A673 (cell line): ENCODE results near the gene SEZ6L. TPM values are rescaled to one million over a fixed set of nuclear protein-coding genes. Genes with fewer than 3 reads are reported as not detected.

Experiments used
- BruUV-seq: library from RNA; stranded (reverse); fragments of 400-500 nt; replicated peaks from 2 replicates; lab custom pipeline; 2021; lab: Mats Ljungman, UMichigan
- CTCF ChIA-PET: fragments of 300-600 bp; sonication (Branson Sonifier 250); formaldehyde crosslinking; loops from one replicate; lab custom pipeline; 2022; ENCODE audit warnings: antibody characterized with exemption; lab: Charles Lee
- POLR2A ChIA-PET: fragments of 300-600 bp; sonication (Branson Sonifier 250); formaldehyde crosslinking; loops from one replicate; lab custom pipeline; 2022; ENCODE audit warnings: antibody characterized with exemption; ENCODE audit not compliant: low non-redundant PET; lab: Charles Lee
- DNase-seq: peaks from one replicate; pipeline ENCODE4 v3.0.0-alpha.2; 2015; ENCODE audit warnings: low spot score
- H3K27ac ChIP-seq: fragments of 200-600 bp; sonication (generic); 2 replicates; pipeline ENCODE4 v1.5.1; 2016; ENCODE audit warnings: mixed run types, low read depth, mild to moderate bottlenecking, mixed read lengths, antibody characterized with exemption, low read length; ENCODE audit not compliant: poor library complexity, severe bottlenecking
- H3K27me3 ChIP-seq: fragments of 200-600 bp; sonication (generic); replicated peaks from 2 replicates; pipeline ENCODE4 v1.6.1; 2017; ENCODE audit warnings: mixed run types, low read depth, mild to moderate bottlenecking, mixed read lengths, antibody characterized with exemption, low read length; ENCODE audit not compliant: insufficient read depth, poor library complexity
- H3K36me3 ChIP-seq: fragments of 200-600 bp; sonication (generic); 2 replicates; pipeline ENCODE4 v1.6.1; 2016; ENCODE audit warnings: mixed run types, mild to moderate bottlenecking, mixed read lengths, antibody characterized with exemption, low read length; ENCODE audit not compliant: insufficient read depth, poor library complexity, severe bottlenecking
- H3K4me1 ChIP-seq: fragments of 200-600 bp; sonication (generic); 2 replicates; pipeline ENCODE4 v1.6.1; 2017; ENCODE audit warnings: mixed run types, mild to moderate bottlenecking, mixed read lengths, antibody characterized with exemption, low read length; ENCODE audit not compliant: insufficient read depth, poor library complexity, severe bottlenecking
- H3K4me3 ChIP-seq: fragments of 200-600 bp; sonication (generic); 2 replicates; pipeline ENCODE4 v1.5.1; 2016; ENCODE audit warnings: low read depth, mixed run types, mild to moderate bottlenecking, mixed read lengths, low read length; ENCODE audit not compliant: poor library complexity, severe bottlenecking
- H3K9me3 ChIP-seq: fragments of 200-600 bp; sonication (generic); 2 replicates; pipeline ENCODE4 v1.6.1; 2016; ENCODE audit warnings: mixed run types, low read depth, mild to moderate bottlenecking, mixed read lengths, antibody characterized with exemption, low read length; ENCODE audit not compliant: poor library complexity, severe bottlenecking
- CTCF ChIP-seq: fragments of 300-800, 200-600 bp; sonication (generic); conservative IDR thresholded peaks from 2 replicates; pipeline ENCODE4 v1.5.1; 2017; ENCODE audit warnings: low read depth, mild to moderate bottlenecking, antibody characterized with exemption, low read length, moderate library complexity, mixed read lengths
- EZH2 ChIP-seq: fragments of 200-600 bp; sonication (generic); IDR thresholded peaks from 2 replicates; pipeline ENCODE4 v1.6.1; 2017; ENCODE audit warnings: borderline replicate concordance, low read depth, mild to moderate bottlenecking, mixed read lengths, antibody characterized with exemption, low read length; ENCODE audit not compliant: poor library complexity, severe bottlenecking
- intact Hi-C: fragments of 100-400 bp; cut with micrococcal nuclease; formaldehyde crosslinking; loops from one replicate; pipeline ENCODE4 v1.10.0; 2022; ENCODE audit not compliant: unreplicated experiment
- total RNA-seq: library from RNA; stranded (reverse); gene quantifications from 2 replicates; pipeline ENCODE4 v1.2.3, GENCODE V29; 2021

Gene SEZ6L
- total RNA-seq, 1 experiment from 2014 or later, result 6.3 TPM

GRCh38 chr22:26287382-26288225 is 118.3 kb downstream of the SEZ6L start:
- no peaks in the 10 kb centered on the region for H3K9me3 ChIP-seq
- intact Hi-C loops, result no loop called here
- TF ChIP-seq CTCF (no peak), EZH2 (no peak)
- H3K4me1 ChIP-seq, result no peaks in the 10 kb centered on the region
- ChIA-PET POLR2A (no interaction called here), CTCF (no interaction called here)
- BruUV-seq, result no TSS peak
- DNase-seq, result no peak
- H3K27ac ChIP-seq, result no peak overlapping the region
- no peaks in the 10 kb centered on the region for H3K36me3 ChIP-seq
- no peak overlapping the region for H3K4me3 ChIP-seq
- H3K27me3 ChIP-seq, result peaks cover 28% of the 10 kb centered on the region

GRCh38 chr22:26289611-26290101 is 120.4 kb downstream of the SEZ6L start:
- Histone ChIP-seq H3K36me3 (no peaks in the 10 kb centered on the region), H3K9me3 (no peaks in the 10 kb centered on the region), H3K4me1 (no peaks in the 10 kb centered on the region), H3K27ac (no peak overlapping the region), H3K4me3 (no peak overlapping the region), H3K27me3 (peaks cover 16% of the 10 kb centered on the region)
- intact Hi-C loops, result no loop called here
- no peak for DNase-seq
- no TSS peak for BruUV-seq
- TF ChIP-seq EZH2, result no peak
- TF ChIP-seq CTCF, result no peak
- ChIA-PET POLR2A (no interaction called here), CTCF (no interaction called here)

- intact Hi-C loops, result no loop called here
- H3K27me3 ChIP-seq, result peaks cover 16% of the 10 kb centered on the region
- TF ChIP-seq EZH2 (no peak), CTCF (no peak)
- H3K36me3 ChIP-seq, result no peaks in the 10 kb centered on the region
- POLR2A ChIA-PET, result no interaction called here
- DNase-seq, result no peak
- no TSS peak for BruUV-seq
- H3K4me1 ChIP-seq, result no peaks in the 10 kb centered on the region
- H3K9me3 ChIP-seq, result no peaks in the 10 kb centered on the region
- no peak overlapping the region for H3K27ac ChIP-seq
- CTCF ChIA-PET, result interaction anchor here (0.7 kb wide), 2 partner anchors 14 to 40 kb away, joined by 3 to 4 read pairs; no protein-coding TSS in a partner anchor
- no peak overlapping the region for H3K4me3 ChIP-seq
These were observed 122.8 kb downstream of the SEZ6L start for GRCh38 chr22:26291940-26292666.
